MV-4-11 (cell line): ENCODE results near the gene CENATAC.
"Not testable (repeated sequence)": the region's sequence is repeated elsewhere in the genome, so short reads cannot be mapped to it uniquely, and the experiment has no call there.

ENCODE experiments used
- DNase-seq: peaks from one replicate; lab custom pipeline; 2025; lab: John Stamatoyannopoulos, UW

CENATAC gene

GRCh38 chr11:118996926-118997626, 862 bp upstream of the CENATAC start:
- DNase-seq: peak; percentile 64

- no peak for DNase-seq
Observed at GRCh38 chr11:118998388-118998717, 415 bp downstream of the CENATAC start.

GRCh38 chr11:118998822-118999221, 884 bp downstream of the CENATAC start:
- no peak for DNase-seq

- no peak for DNase-seq
Observed at GRCh38 chr11:119000906-119001305, 3.0 kb downstream of the CENATAC start.

- DNase-seq: no peak
Observed at GRCh38 chr11:119006656-119007055, 8.7 kb downstream of the CENATAC start.

- DNase-seq: no peak
Observed at GRCh38 chr11:119011476-119012053, 13.6 kb downstream of the CENATAC start.

- DNase-seq: no peak
Observed at GRCh38 chr11:119012629-119013170, 14.8 kb downstream of the CENATAC start.

- DNase-seq: no peak
Observed at GRCh38 chr11:119014209-119014924, 16.4 kb downstream of the CENATAC start.

GRCh38 chr11:119015054-119015611, 17.2 kb downstream of the CENATAC start:
- no peak for DNase-seq

GRCh38 chr11:119016216-119017009, 18.5 kb downstream of the CENATAC start:
- DNase-seq: no peak

GRCh38 chr11:119017377-119017776, 19.4 kb downstream of the CENATAC start:
- DNase-seq: not testable (repeated sequence)

- peak; percentile 97 for DNase-seq
Observed at GRCh38 chr11:119018074-119018938, 20.4 kb downstream of the CENATAC start, which contains the start of the genes RPS25 and TRAPPC4. TSS of gene RPS25 (minus strand) at chr11:119018343. CDS start at chr11:119018284, 59 bp downstream. TSS of gene TRAPPC4 (plus strand) at chr11:119018766. CDS start at chr11:119018796, 30 bp downstream.

- DNase-seq: no peak
Observed at GRCh38 chr11:119019996-119020395, 22.1 kb downstream of the CENATAC start.

- DNase-seq: no peak
Observed at GRCh38 chr11:119021631-119022030, 23.7 kb downstream of the CENATAC start.

GRCh38 chr11:119023741-119024140, 25.8 kb downstream of the CENATAC start:
- DNase-seq: no peak

GRCh38 chr11:119024430-119025098, 26.6 kb downstream of the CENATAC start:
- DNase-seq: no peak

- DNase-seq: no peak
Observed at GRCh38 chr11:119025099-119025473, 27.1 kb downstream of the CENATAC start.

- no peak for DNase-seq
Observed at GRCh38 chr11:119025541-119025940, 27.6 kb downstream of the CENATAC start.

- DNase-seq: no peak
Observed at GRCh38 chr11:119025978-119026766, 28.2 kb downstream of the CENATAC start.
